Measurements from ENCODE around the gene SLC41A3.
"Not testable (repeated sequence)": the region's sequence is repeated elsewhere in the genome, so short reads cannot be mapped to it uniquely, and the experiment has no call there.

The SLC41A3 gene

GRCh38 chr3:126082362-126083137 lies 1.4 kb downstream of the SLC41A3 start:
- DNase-seq (ENCODE audit: low read depth) = no peak

GRCh38 chr3:126081618-126082361 lies 2.1 kb downstream of the SLC41A3 start:
- no peak for DNase-seq (ENCODE audit: low read depth)

GRCh38 chr3:126080970-126081369 lies 3.0 kb downstream of the SLC41A3 start:
- no peak for DNase-seq (ENCODE audit: low read depth)

GRCh38 chr3:126078866-126079265 lies 5.1 kb downstream of the SLC41A3 start:
- DNase-seq (ENCODE audit: low read depth) = no peak

- DNase-seq (ENCODE audit: low read depth) = no peak
These were observed 6.2 kb downstream of the SLC41A3 start for GRCh38 chr3:126077754-126078153.

- no peak for DNase-seq (ENCODE audit: low read depth)
These were observed 7.8 kb downstream of the SLC41A3 start for GRCh38 chr3:126076140-126076539.

- DNase-seq (ENCODE audit: low read depth) = no peak
These were observed 13.8 kb downstream of the SLC41A3 start for GRCh38 chr3:126070146-126070545.

- no peak for DNase-seq (ENCODE audit: low read depth)
These were observed 16.0 kb downstream of the SLC41A3 start for GRCh38 chr3:126067959-126068358.

- not testable (repeated sequence) for DNase-seq (ENCODE audit: low read depth)
These were observed 17.2 kb downstream of the SLC41A3 start for GRCh38 chr3:126066676-126067075.

- no peak for DNase-seq (ENCODE audit: low read depth)
These were observed 18.0 kb downstream of the SLC41A3 start for GRCh38 chr3:126065876-126066275.

- no peak for DNase-seq (ENCODE audit: low read depth)
These were observed 19.2 kb downstream of the SLC41A3 start for GRCh38 chr3:126064627-126065258.

- no peak for DNase-seq (ENCODE audit: low read depth)
These were observed 20.5 kb downstream of the SLC41A3 start for GRCh38 chr3:126063358-126063965.

- DNase-seq (ENCODE audit: low read depth) = no peak
These were observed 22.5 kb downstream of the SLC41A3 start for GRCh38 chr3:126061301-126062032.

- no peak for DNase-seq (ENCODE audit: low read depth)
These were observed 23.2 kb downstream of the SLC41A3 start for GRCh38 chr3:126060613-126061145.

- no peak for DNase-seq (ENCODE audit: low read depth)
These were observed 25.3 kb downstream of the SLC41A3 start for GRCh38 chr3:126058666-126059065.

- DNase-seq (ENCODE audit: low read depth) = no peak
These were observed 26.0 kb downstream of the SLC41A3 start for GRCh38 chr3:126057936-126058335.

GRCh38 chr3:126057501-126057819 lies 26.5 kb downstream of the SLC41A3 start:
- no peak for DNase-seq (ENCODE audit: low read depth)

GRCh38 chr3:126056681-126057500 lies 27.0 kb downstream of the SLC41A3 start:
- no peak for DNase-seq (ENCODE audit: low read depth)

GRCh38 chr3:126056088-126056487 lies 27.8 kb downstream of the SLC41A3 start:
- no peak for DNase-seq (ENCODE audit: low read depth)

GRCh38 chr3:126054870-126055269 lies 29.1 kb downstream of the SLC41A3 start:
- DNase-seq (ENCODE audit: low read depth) = no peak
